Breast epithelium (tissue), 4 donors: ENCODE measurements around the gene CORO2B. TPM values are rescaled to one million over a fixed set of nuclear protein-coding genes. Genes with fewer than 3 reads are reported as not detected.

Experiments used
- DNase-seq, 2 donors: peaks; one replicate each; pipeline ENCODE4 v3.0.0-alpha.2; 2019; ENCODE audit warnings: low spot score in 2 of 2
- H3K27ac ChIP-seq, 2 donors: fragments of 200-600 bp; sonication (generic) in 1 of 2; one replicate each; pipeline ENCODE4 v1.5.1; 2016 to 2019; ENCODE audit warnings: mild to moderate bottlenecking in 1 of 2
- H3K27me3 ChIP-seq, 2 donors: fragments of 200-600 bp; sonication (generic) in 1 of 2; one replicate each; pipeline versions ENCODE4 v1.5.1 to v1.6.0; 2017 to 2019; ENCODE audit warnings: control low read depth in 1 of 2, mild to moderate bottlenecking in 1 of 2
- H3K36me3 ChIP-seq: fragments of 200-600 bp; one replicate; pipeline ENCODE4 v1.5.1; 2019
- H3K4me1 ChIP-seq, 2 donors: fragments of 200-600 bp; sonication (generic); one replicate each; pipeline ENCODE4 v1.5.1; 2016 to 2019; ENCODE audit warnings: control low read depth in 1 of 2
- H3K4me3 ChIP-seq, 3 donors: fragments of 200-600 bp; sonication (generic); 1 replicate in 2 of 3; 2 replicates in 1 of 3; pipeline ENCODE4 v1.5.1; 2016 to 2019; ENCODE audit warnings: mild to moderate bottlenecking in 3 of 3, moderate library complexity in 2 of 3
- H3K9me3 ChIP-seq, 2 donors: fragments of 200-600 bp; sonication (generic) in 1 of 2; one replicate each; pipeline ENCODE4 v1.5.1; 2016 to 2019; ENCODE audit warnings: control low read depth in 1 of 2
- POLR2A ChIP-seq: fragments of 450-650 bp; IDR thresholded peaks from one replicate; pipeline ENCODE4 v1.6.1; 2016; ENCODE audit warnings: antibody characterized with exemption, mild to moderate bottlenecking, moderate library complexity
- POLR2AphosphoS5 ChIP-seq, 3 donors: sonication (generic); formaldehyde crosslinking; IDR thresholded peaks; one replicate each; pipeline ENCODE4 v1.6.1; 2017; ENCODE audit warnings: antibody characterized with exemption in 3 of 3
- intact Hi-C: fragments of 100-400 bp; cut with DNase I; formaldehyde crosslinking; loops from one replicate; pipeline ENCODE4 v1.15.1; 2023; ENCODE audit warnings: low total_unique reads
- total RNA-seq, 3 donors: library from RNA; depleted of rRNA; stranded (reverse); fragments of >200 nt; gene quantifications; one replicate each; pipeline ENCODE4 v1.1.0, GENCODE V29; 2016
- TF ChIP-seq, protein P1 (sequence below), 3 donors: fragments of 450-650 bp; IDR thresholded peaks; one replicate each; pipeline ENCODE4 v1.5.1; 2016 to 2017; ENCODE audit warnings: antibody characterized with exemption in 3 of 3, mild to moderate bottlenecking in 3 of 3, moderate library complexity in 3 of 3

CORO2B gene
- total RNA-seq, 3 donors from 2014 or later = 2.9 to 11.2 (median 3.5) TPM

DNA sequence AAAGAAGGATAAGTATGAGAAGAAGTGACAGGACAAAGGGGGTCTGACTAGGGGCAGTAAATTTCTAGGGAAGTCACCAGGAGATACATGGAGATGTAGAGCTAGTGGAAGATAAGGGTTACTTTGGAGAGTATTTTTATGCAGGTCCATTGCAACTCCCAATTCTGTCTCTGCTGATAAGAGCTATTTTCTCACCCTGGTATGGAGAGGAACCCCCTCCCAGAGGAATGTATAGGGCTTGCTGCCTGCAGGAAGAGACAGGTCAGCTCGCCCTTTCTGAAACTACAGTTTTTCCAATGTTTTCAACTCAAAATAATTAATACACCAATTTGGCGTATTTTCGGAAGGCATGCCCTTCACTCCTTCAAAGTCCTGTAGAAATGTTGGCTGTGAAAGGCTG lies 11.4 kb upstream of the CORO2B start:
- Histone ChIP-seq H3K36me3 (no peaks in the 10 kb centered on the region), H3K4me1 (no peaks in the 10 kb centered on the region), H3K9me3 (no peaks in the 10 kb centered on the region), H3K27ac (no peak overlapping the region), H3K27me3 (no peaks in the 10 kb centered on the region), H3K4me3 (no peak overlapping the region)
- DNase-seq = no peak
- intact Hi-C loops = no loop called here
- no peak for TF ChIP-seq POLR2AphosphoS5 (IDR thresholded peaks at IDR 0.05)

DNA sequence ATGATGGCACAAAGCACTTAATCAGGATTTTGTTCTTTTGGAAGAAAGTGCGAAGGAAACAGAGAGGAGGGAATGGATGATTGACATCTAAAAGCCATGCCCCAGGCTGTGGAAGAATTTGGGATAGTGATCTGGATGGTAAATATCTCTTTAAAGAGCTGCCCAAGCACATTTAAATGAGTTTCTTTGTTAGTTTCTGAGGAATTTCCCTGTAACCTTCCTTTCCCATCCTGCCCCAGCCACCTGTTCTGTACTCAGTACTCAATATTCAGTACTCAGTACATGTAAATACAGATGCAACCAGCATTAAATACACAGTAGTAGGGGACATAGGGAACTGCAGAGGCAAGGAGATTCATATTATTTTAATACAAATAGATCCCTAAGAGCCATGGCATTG lies 7.8 kb upstream of the CORO2B start:
- H3K27ac ChIP-seq = no peak overlapping the region
- H3K27me3 ChIP-seq = no peaks in the 10 kb centered on the region
- H3K9me3 ChIP-seq = no peaks in the 10 kb centered on the region
- DNase-seq = no peak
- TF ChIP-seq, protein P1, sequence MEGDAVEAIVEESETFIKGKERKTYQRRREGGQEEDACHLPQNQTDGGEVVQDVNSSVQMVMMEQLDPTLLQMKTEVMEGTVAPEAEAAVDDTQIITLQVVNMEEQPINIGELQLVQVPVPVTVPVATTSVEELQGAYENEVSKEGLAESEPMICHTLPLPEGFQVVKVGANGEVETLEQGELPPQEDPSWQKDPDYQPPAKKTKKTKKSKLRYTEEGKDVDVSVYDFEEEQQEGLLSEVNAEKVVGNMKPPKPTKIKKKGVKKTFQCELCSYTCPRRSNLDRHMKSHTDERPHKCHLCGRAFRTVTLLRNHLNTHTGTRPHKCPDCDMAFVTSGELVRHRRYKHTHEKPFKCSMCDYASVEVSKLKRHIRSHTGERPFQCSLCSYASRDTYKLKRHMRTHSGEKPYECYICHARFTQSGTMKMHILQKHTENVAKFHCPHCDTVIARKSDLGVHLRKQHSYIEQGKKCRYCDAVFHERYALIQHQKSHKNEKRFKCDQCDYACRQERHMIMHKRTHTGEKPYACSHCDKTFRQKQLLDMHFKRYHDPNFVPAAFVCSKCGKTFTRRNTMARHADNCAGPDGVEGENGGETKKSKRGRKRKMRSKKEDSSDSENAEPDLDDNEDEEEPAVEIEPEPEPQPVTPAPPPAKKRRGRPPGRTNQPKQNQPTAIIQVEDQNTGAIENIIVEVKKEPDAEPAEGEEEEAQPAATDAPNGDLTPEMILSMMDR (IDR thresholded peaks at IDR 0.05) = no peak
- TF ChIP-seq POLR2AphosphoS5 (IDR thresholded peaks at IDR 0.05) = no peak
- TF ChIP-seq POLR2A = no peak
- no peaks in the 10 kb centered on the region for H3K36me3 ChIP-seq
- no peaks in the 10 kb centered on the region for H3K4me1 ChIP-seq
- intact Hi-C loops = no loop called here
- H3K4me3 ChIP-seq = no peak overlapping the region

DNA sequence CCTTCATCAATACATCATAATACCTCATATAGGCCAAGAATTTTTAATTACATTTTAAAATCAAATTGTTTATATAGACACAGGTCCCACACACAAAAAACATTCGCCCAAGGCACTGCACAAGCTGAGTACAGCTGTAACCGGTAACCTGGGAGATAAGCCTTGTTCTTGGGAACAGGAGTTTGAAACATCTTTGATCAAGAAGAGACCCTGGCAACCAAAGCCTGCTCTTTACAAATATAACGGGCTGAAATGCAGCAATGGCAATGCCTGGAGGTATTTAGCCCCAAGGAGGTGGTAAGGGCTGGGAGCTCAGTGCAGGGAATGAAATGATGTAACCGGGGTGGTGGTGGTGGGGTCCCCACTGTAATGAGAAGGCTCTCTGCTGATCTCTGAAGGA lies 7.2 kb upstream of the CORO2B start:
- Histone ChIP-seq H3K27me3 (no peaks in the 10 kb centered on the region), H3K4me3 (no peak overlapping the region), H3K27ac (no peak overlapping the region), H3K36me3 (no peaks in the 10 kb centered on the region), H3K9me3 (no peaks in the 10 kb centered on the region), H3K4me1 (no peaks in the 10 kb centered on the region)
- TF ChIP-seq, protein P1 (IDR thresholded peaks at IDR 0.05) = no peak
- TF ChIP-seq POLR2AphosphoS5 (IDR thresholded peaks at IDR 0.05) (no peak), POLR2A (no peak)
- no peak for DNase-seq
- intact Hi-C loops = no loop called here

DNA sequence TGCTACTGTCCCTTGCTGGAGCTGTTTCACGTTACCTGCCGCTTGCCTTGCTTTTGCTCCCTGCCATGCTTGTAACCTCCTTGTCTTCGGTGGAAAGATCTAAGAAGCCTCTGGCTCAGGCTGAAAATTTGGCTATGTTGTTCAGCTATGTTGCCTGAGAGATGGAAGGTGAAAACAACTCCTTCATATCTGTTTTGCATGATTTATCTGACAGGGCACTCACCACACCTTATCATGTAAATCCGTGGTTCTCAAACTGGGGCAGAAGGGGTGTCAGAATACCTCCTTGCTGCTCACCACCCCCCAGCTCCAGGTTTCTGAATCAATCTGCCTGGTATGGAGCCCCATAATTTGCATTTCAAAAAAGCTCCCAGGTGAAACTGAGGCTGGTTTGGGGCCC lies 6.5 kb upstream of the CORO2B start:
- Histone ChIP-seq H3K27me3 (peaks cover 0 to 4% of the 10 kb centered on the region in 2 donors), H3K27ac (no peak overlapping the region), H3K36me3 (no peaks in the 10 kb centered on the region), H3K4me1 (no peaks in the 10 kb centered on the region), H3K9me3 (no peaks in the 10 kb centered on the region), H3K4me3 (no peak overlapping the region)
- no peak for DNase-seq
- TF ChIP-seq POLR2A = no peak
- TF ChIP-seq, protein P1 (IDR thresholded peaks at IDR 0.05) = no peak
- no peak for TF ChIP-seq POLR2AphosphoS5 (IDR thresholded peaks at IDR 0.05)
- intact Hi-C loops = no loop called here

DNA sequence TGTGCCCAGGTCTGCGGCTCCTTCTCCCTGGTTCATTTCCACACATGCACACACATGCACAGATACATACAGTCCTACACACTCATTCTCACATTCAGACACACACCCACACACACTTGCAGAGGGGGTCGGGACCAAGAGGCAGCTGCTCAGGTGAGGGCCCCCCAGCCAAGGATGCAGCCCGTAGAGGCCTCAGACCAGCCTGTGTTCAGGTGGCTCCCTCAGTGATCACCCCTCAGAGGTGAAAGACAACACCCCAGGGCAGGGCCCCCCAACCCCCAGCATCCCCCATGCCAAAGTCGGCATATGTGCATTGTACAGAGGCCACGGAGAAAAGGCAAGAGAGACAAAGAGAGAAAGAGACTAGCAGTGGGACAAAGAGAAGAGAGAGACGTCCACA lies 5.9 kb upstream of the CORO2B start:
- intact Hi-C loops = no loop called here
- no peak for DNase-seq
- TF ChIP-seq POLR2A = no peak
- TF ChIP-seq, protein P1 (IDR thresholded peaks at IDR 0.05) = no peak
- Histone ChIP-seq H3K4me3 (no peak overlapping the region), H3K4me1 (no peaks in the 10 kb centered on the region), H3K27me3 (peaks cover 0 to 4% of the 10 kb centered on the region in 2 donors), H3K36me3 (no peaks in the 10 kb centered on the region), H3K9me3 (no peaks in the 10 kb centered on the region), H3K27ac (no peak overlapping the region)

DNA sequence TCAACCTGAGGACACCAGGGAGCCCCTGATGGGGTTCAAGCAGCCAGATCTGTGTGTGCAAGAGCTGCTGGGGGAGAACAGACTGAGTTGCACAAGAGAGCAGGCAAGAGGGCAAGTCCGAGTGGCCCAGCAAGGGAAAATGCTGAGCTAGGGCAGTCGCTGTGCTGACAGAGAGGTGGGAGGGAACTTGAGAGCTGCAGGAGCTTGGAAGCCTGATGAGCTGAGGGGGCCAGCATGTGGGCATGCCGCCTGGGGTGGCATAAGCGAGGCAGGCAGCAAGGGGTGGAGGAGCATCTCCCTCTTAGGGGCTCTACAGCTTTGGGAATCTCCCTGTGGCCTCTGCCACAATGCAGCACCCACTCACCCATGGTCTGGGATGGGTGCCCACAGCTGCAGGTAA lies 4.7 kb upstream of the CORO2B start:
- H3K4me1 ChIP-seq = no peaks in the 10 kb centered on the region
- H3K4me3 ChIP-seq = no peak overlapping the region
- no peak for DNase-seq
- no peak for TF ChIP-seq POLR2AphosphoS5 (IDR thresholded peaks at IDR 0.05)
- TF ChIP-seq, protein P1 (IDR thresholded peaks at IDR 0.05) = no peak
- no peaks in the 10 kb centered on the region for H3K36me3 ChIP-seq
- peaks cover 0 to 4% of the 10 kb centered on the region in 2 donors for H3K27me3 ChIP-seq
- no peak overlapping the region for H3K27ac ChIP-seq
- intact Hi-C loops = no loop called here
- no peaks in the 10 kb centered on the region for H3K9me3 ChIP-seq
